HepG2 (cell line): ENCODE results near the gene RESP18. TPM values are rescaled to one million over a fixed set of nuclear protein-coding genes. Genes with fewer than 3 reads are reported as not detected.

ENCODE experiments used
- ATAC-seq: fragments of 200-7000 bp; cut with Tn5 transposase; 3 replicates; pipeline ENCODE4 v1.9.1; 2020; ENCODE audit warnings: mild to moderate bottlenecking, moderate library complexity
- BruUV-seq: library from RNA; stranded (reverse); fragments of 400-500 nt; replicated peaks from 2 replicates; lab custom pipeline; 2021; lab: Mats Ljungman, UMichigan
- CTCF ChIA-PET: fragments of 300-600 bp; formaldehyde crosslinking; extraction: SDS; loops from one replicate; lab custom pipeline; 2021; ENCODE audit warnings: low total read pairs, inconsistent platforms, low intra/inter-chr PET ratio; lab: Yijun Ruan, JAX
- POLR2A ChIA-PET: fragments of 350-600 bp; sonication (Branson Sonifier 250); formaldehyde crosslinking; loops from one replicate; lab custom pipeline; 2020; ENCODE audit warnings: antibody characterized with exemption, inconsistent platforms; lab: Yijun Ruan, JAX
- DNase-seq: peaks from one replicate; pipeline ENCODE4 v3.0.0-alpha.2; 2015; ENCODE audit warnings: low spot score
- FAIRE-seq: peaks from 3 replicates; lab custom pipeline; 2011; peaks lifted over from hg19 to GRCh38; lab: Jason Lieb, UNC
- H2AFZ ChIP-seq: one replicate; pipeline ENCODE4 v1.6.1; 2011; ENCODE audit warnings: low read length, inconsistent platforms
- H3K27ac ChIP-seq: fragments of 300-600 bp; 3 replicates; pipeline ENCODE4 v1.8.0; 2011; ENCODE audit warnings: mixed run types, mild to moderate bottlenecking, mixed read lengths, low read length, inconsistent platforms; ENCODE audit not compliant: insufficient read depth; ENCODE audit errors: extremely low read length
- H3K27me3 ChIP-seq, 2 experiments: fragments of 200-600 bp in 1 of 2; 2 replicates in 1 of 2; 3 replicates in 1 of 2; pipeline versions ENCODE4 v1.6.0 to v1.8.0; 2011; ENCODE audit warnings: low read length in 2 of 2, mild to moderate bottlenecking in 2 of 2, moderate library complexity in 2 of 2, inconsistent platforms in 1 of 2; ENCODE audit not compliant: insufficient read depth in 2 of 2, control insufficient read depth in 1 of 2
- H3K36me3 ChIP-seq, 2 experiments: fragments of 200-600 bp in 1 of 2; replicated peaks in 1 of 2; 2 replicates in 1 of 2; 3 replicates in 1 of 2; pipeline versions ENCODE4 v1.5.1 to v1.8.0; 2011; ENCODE audit warnings: low read length in 2 of 2, inconsistent platforms in 1 of 2; ENCODE audit not compliant: insufficient read depth in 2 of 2, control insufficient read depth in 1 of 2
- H3K4me1 ChIP-seq: 2 replicates; pipeline ENCODE4 v1.5.1; 2012; ENCODE audit warnings: low read length, inconsistent platforms; ENCODE audit not compliant: insufficient read depth
- H3K4me2 ChIP-seq: 2 replicates; pipeline ENCODE4 v1.6.0; 2011; ENCODE audit warnings: low read depth, low read length, inconsistent platforms
- H3K4me3 ChIP-seq, 3 experiments: fragments of 200-600 bp in 1 of 3; sonication (generic), shearing (Covaris generic) in 1 of 3; replicated peaks in 1 of 3; 2 replicates each; pipeline ENCODE4 v1.5.1; 2011 to 2016; ENCODE audit warnings: low read length in 3 of 3, inconsistent platforms in 2 of 3, low read depth in 2 of 3, mild to moderate bottlenecking in 2 of 3, control low read depth in 1 of 3, mixed read lengths in 1 of 3; ENCODE audit not compliant: insufficient read depth in 1 of 3
- H3K79me2 ChIP-seq: one replicate; pipeline ENCODE4 v1.6.1; 2011; ENCODE audit warnings: low read length, inconsistent platforms; ENCODE audit not compliant: insufficient read depth
- H3K9ac ChIP-seq: 2 replicates; pipeline ENCODE4 v1.6.0; 2011; ENCODE audit warnings: mild to moderate bottlenecking, low read depth, low read length, inconsistent platforms; ENCODE audit not compliant: insufficient read depth
- H3K9me3 ChIP-seq: 2 replicates; pipeline ENCODE4 v1.5.1; 2012; ENCODE audit warnings: mild to moderate bottlenecking, low read length
- H4K20me1 ChIP-seq: 2 replicates; pipeline ENCODE4 v1.6.0; 2011; ENCODE audit warnings: inconsistent platforms, mild to moderate bottlenecking, low read length, moderate library complexity; ENCODE audit not compliant: insufficient read depth
- ZNF143 ChIP-seq: sonication (generic); formaldehyde crosslinking; IDR thresholded peaks from 2 replicates; pipeline ENCODE4 v1.4.0; 2020; ENCODE audit warnings: missing genetic modification reagents
- WGBS: methylation state at CpG from one replicate; pipeline ENCODE4 v1.1.6; 2017; ENCODE audit warnings: low lambda C conversion rate; 5-methylcytosine and 5-hydroxymethylcytosine counted together
- in situ Hi-C: cut with HindIII; loops from 2 replicates; pipeline ENCODE4 v1.10.0; 2017; ENCODE audit warnings: low pct_unique_long_range_greater_than_20kb; ENCODE audit not compliant: extremely low pct_ligation_motif_present
- intact Hi-C: fragments of 100-400 bp; cut with micrococcal nuclease; formaldehyde crosslinking; loops from one replicate; pipeline ENCODE4 v1.10.0; 2022; ENCODE audit not compliant: unreplicated experiment
- polyA plus RNA-seq, 8 experiments: library from polyadenylated mRNA; depleted of rRNA in 3 of 8; stranded (reverse) in 7 of 8; unstranded in 1 of 8; fragments of >200 nt; fragmentation: Illumina TruSeq in 4 of 8; extraction: Trizol in 4 of 8; gene quantifications; 2 replicates each; pipeline versions ENCODE4 v1.2.1 to v1.2.3, GENCODE V29; 2011 to 2016; ENCODE audit warnings: low read depth in 4 of 8, missing spikeins in 1 of 8, mixed read lengths in 1 of 8; ENCODE audit not compliant: insufficient read depth in 1 of 8
- total RNA-seq, 5 experiments: library from RNA; depleted of rRNA; stranded (reverse); fragments of >200 nt; fragmentation: Illumina TruSeq; extraction: Trizol; gene quantifications; 2 replicates each; pipeline ENCODE4 v1.2.3, GENCODE V29; 2016; ENCODE audit warnings: low read depth in 1 of 5
- TF ChIP-seq, protein P1 (sequence below): sonication (generic); formaldehyde crosslinking; IDR thresholded peaks from one replicate; pipeline ENCODE4 v1.5.1; 2020; ENCODE audit warnings: mild to moderate bottlenecking, missing genetic modification reagents; ENCODE audit errors: not compliant biosample characterization
- TF ChIP-seq, protein P2 (sequence below): sonication (generic); formaldehyde crosslinking; IDR thresholded peaks from 2 replicates; pipeline ENCODE4 v1.5.0; 2020; ENCODE audit warnings: mild to moderate bottlenecking, missing genetic modification reagents, borderline replicate concordance

Gene RESP18
- total and polyA plus RNA-seq, 2 of the 13 experiments (the other 11 are each of a cell fraction or from before 2014, with no cell fraction given): not detected

DNA sequence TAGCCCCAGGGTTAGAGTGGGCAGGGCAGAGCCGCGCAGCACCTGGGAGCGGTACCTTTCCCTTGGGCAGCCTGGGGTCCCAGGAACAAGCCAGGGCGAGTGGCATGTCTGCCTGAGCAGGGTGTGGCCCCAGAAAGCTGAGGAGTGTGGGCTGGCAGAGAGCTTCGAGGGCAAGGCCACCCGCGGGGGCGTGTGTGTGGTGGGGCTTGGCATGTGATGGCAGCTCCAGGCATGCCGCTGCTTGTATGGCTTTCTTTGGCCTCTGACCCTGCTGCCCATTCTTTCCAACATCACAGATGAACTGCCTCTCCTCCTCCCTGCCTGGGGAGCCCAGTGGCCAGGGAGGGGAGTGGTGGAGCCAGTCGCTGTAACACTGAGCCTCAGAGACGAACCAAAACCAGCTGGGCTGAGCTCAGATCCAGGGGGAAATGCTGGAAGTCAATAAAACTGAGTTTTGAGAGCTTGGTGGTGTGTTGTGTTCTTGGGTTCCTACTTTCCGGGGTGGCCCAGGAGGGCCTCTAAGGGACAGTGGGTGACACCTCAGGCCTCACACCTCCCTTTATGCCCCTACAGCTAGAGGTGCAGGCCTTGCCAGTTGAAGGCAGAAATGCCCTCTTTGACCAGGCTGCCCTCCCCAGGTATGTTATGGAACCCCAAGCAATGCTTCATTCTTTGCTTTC is 46.0 kb downstream of the RESP18 start (continued):
- TF ChIP-seq, protein P1, sequence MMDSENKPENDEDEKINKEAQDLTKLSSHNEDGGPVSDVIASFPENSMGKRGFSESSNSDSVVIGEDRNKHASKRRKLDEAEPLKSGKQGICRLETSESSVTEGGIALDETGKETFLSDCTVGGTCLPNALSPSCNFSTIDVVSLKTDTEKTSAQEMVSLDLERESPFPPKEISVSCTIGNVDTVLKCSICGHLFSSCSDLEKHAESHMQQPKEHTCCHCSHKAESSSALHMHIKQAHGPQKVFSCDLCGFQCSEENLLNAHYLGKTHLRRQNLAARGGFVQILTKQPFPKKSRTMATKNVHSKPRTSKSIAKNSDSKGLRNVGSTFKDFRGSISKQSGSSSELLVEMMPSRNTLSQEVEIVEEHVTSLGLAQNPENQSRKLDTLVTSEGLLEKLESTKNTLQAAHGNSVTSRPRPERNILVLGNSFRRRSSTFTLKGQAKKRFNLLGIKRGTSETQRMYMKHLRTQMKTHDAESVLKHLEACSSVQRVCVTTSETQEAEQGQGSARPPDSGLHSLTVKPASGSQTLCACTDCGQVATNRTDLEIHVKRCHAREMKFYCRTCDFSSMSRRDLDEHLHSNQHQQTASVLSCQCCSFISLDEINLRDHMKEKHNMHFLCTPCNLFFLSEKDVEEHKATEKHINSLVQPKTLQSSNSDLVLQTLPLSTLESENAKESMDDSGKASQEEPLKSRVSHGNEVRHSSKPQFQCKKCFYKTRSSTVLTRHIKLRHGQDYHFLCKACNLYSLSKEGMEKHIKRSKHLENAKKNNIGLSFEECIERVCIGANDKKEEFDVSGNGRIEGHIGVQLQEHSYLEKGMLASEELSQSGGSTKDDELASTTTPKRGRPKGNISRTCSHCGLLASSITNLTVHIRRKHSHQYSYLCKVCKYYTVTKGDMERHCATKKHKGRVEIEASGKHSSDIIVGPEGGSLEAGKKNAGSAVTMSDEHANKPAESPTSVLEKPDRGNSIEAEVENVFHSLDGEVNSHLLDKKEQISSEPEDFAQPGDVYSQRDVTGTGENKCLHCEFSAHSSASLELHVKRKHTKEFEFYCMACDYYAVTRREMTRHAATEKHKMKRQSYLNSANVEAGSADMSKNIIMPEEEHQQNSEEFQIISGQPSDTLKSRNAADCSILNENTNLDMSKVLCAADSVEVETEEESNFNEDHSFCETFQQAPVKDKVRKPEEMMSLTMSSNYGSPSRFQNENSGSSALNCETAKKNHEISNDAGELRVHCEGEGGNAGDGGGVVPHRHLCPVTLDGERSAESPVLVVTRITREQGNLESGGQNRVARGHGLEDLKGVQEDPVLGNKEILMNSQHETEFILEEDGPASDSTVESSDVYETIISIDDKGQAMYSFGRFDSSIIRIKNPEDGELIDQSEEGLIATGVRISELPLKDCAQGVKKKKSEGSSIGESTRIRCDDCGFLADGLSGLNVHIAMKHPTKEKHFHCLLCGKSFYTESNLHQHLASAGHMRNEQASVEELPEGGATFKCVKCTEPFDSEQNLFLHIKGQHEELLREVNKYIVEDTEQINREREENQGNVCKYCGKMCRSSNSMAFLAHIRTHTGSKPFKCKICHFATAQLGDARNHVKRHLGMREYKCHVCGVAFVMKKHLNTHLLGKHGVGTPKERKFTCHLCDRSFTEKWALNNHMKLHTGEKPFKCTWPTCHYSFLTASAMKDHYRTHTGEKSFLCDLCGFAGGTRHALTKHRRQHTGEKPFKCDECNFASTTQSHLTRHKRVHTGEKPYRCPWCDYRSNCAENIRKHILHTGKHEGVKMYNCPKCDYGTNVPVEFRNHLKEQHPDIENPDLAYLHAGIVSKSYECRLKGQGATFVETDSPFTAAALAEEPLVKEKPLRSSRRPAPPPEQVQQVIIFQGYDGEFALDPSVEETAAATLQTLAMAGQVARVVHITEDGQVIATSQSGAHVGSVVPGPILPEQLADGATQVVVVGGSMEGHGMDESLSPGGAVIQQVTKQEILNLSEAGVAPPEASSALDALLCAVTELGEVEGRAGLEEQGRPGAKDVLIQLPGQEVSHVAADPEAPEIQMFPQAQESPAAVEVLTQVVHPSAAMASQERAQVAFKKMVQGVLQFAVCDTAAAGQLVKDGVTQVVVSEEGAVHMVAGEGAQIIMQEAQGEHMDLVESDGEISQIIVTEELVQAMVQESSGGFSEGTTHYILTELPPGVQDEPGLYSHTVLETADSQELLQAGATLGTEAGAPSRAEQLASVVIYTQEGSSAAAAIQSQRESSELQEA (CRISPR knock-in tag): no peak

DNA sequence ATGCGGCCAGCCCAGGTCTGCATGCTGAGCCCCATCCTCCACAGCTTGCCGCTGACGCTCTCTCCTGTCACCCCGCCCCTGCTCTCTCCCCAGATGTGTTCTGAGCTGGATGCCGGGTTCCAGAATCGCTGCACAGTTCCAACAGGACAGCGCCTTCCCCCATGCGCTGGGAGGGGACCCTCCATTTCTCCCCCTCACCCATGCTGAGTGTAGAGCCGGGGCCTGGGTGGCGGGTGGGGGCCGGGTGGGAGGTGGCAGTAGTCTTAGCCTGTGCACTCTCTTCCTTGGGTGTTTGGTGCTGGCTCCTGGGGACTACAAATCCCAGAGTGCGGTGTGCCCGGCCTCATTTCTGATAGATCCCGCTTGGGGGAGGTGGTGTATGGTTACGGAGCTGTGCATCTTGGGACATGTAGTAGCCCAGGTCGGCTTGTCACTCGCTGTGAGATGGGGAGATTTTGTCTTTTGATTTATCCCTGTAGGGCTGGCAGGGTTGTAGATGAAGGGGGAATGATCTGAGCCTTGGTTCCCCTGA is 46.6 kb downstream of the RESP18 start:
- intact Hi-C loops (no loop called here), in situ Hi-C loops (no loop called here)
- no peak overlapping the region for H3K27ac ChIP-seq
- H4K20me1 ChIP-seq: no peaks in the 10 kb centered on the region
- no peak overlapping the region for H3K9ac ChIP-seq
- CTCF ChIA-PET: no interaction called here
- H3K4me3 ChIP-seq: no peak overlapping the region
- POLR2A ChIA-PET: interaction anchor here (0.9 to 3.0 kb wide), 9 partner anchors 7 to 197 kb away, joined by 3 to 14 read pairs (median 5); partner anchors contain the start of genes CNPPD1, DNAJB2, GLB1L and STK16
- H3K27me3 ChIP-seq: peaks cover 0 to 9% of the 10 kb centered on the region in 2 experiments; a peak in 3 of 5 replicates
- TF ChIP-seq, protein P2, sequence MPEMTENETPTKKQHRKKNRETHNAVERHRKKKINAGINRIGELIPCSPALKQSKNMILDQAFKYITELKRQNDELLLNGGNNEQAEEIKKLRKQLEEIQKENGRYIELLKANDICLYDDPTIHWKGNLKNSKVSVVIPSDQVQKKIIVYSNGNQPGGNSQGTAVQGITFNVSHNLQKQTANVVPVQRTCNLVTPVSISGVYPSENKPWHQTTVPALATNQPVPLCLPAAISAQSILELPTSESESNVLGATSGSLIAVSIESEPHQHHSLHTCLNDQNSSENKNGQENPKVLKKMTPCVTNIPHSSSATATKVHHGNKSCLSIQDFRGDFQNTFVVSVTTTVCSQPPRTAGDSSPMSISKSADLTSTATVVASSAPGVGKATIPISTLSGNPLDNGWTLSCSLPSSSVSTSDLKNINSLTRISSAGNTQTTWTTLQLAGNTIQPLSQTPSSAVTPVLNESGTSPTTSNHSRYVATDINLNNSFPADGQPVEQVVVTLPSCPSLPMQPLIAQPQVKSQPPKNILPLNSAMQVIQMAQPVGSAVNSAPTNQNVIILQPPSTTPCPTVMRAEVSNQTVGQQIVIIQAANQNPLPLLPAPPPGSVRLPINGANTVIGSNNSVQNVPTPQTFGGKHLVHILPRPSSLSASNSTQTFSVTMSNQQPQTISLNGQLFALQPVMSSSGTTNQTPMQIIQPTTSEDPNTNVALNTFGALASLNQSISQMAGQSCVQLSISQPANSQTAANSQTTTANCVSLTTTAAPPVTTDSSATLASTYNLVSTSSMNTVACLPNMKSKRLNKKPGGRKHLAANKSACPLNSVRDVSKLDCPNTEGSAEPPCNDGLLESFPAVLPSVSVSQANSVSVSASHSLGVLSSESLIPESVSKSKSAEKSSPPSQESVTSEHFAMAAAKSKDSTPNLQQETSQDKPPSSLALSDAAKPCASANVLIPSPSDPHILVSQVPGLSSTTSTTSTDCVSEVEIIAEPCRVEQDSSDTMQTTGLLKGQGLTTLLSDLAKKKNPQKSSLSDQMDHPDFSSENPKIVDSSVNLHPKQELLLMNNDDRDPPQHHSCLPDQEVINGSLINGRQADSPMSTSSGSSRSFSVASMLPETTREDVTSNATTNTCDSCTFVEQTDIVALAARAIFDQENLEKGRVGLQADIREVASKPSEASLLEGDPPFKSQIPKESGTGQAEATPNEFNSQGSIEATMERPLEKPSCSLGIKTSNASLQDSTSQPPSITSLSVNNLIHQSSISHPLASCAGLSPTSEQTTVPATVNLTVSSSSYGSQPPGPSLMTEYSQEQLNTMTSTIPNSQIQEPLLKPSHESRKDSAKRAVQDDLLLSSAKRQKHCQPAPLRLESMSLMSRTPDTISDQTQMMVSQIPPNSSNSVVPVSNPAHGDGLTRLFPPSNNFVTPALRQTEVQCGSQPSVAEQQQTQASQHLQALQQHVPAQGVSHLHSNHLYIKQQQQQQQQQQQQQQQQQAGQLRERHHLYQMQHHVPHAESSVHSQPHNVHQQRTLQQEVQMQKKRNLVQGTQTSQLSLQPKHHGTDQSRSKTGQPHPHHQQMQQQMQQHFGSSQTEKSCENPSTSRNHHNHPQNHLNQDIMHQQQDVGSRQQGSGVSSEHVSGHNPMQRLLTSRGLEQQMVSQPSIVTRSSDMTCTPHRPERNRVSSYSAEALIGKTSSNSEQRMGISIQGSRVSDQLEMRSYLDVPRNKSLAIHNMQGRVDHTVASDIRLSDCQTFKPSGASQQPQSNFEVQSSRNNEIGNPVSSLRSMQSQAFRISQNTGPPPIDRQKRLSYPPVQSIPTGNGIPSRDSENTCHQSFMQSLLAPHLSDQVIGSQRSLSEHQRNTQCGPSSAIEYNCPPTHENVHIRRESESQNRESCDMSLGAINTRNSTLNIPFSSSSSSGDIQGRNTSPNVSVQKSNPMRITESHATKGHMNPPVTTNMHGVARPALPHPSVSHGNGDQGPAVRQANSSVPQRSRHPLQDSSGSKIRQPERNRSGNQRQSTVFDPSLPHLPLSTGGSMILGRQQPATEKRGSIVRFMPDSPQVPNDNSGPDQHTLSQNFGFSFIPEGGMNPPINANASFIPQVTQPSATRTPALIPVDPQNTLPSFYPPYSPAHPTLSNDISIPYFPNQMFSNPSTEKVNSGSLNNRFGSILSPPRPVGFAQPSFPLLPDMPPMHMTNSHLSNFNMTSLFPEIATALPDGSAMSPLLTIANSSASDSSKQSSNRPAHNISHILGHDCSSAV (CRISPR knock-in tag): no peak
- TF ChIP-seq ZNF143 (CRISPR knock-in tag): peak; percentile 61
- peaks cover 11% of the 10 kb centered on the region; the same call in 1 of the 2 replicates for H3K4me1 ChIP-seq
- BruUV-seq: no TSS peak
- 0 out of 3 replicates have a peak, but pooled peaks have one; percentile 3 for ATAC-seq
- WGBS: 92% methylated on average over 17 of the region's 17 CpGs
- no peak overlapping the region for H3K4me2 ChIP-seq
- peaks cover 4 to 10% of the 10 kb centered on the region in 2 experiments; a peak in 4 of 5 replicates for H3K36me3 ChIP-seq
- no peak for DNase-seq
- no peak overlapping the region for H2AFZ ChIP-seq
- FAIRE-seq: no peak
- no peaks in the 10 kb centered on the region for H3K9me3 ChIP-seq
- no peaks in the 10 kb centered on the region for H3K79me2 ChIP-seq
